PFSK-1 (cell line): Measurements from ENCODE around the gene SYT3.

ENCODE experiments used
- FOXP2 ChIP-seq: optimal IDR thresholded peaks from 2 replicates; pipeline ENCODE3; 2011; ENCODE audit warnings: borderline replicate concordance, control low read depth, inconsistent platforms; ENCODE audit not compliant: insufficient read depth; ENCODE audit errors: extremely low read length, extremely low read depth
- POLR2AphosphoS5 ChIP-seq: IDR thresholded peaks from 2 replicates; pipeline ENCODE4 v1.6.1; 2012; ENCODE audit warnings: low read depth, mild to moderate bottlenecking, control low read depth, low read length, moderate library complexity
- SIN3A ChIP-seq: IDR thresholded peaks from 2 replicates; pipeline ENCODE4 v1.6.1; 2012; ENCODE audit warnings: mild to moderate bottlenecking, low read length, moderate library complexity, borderline replicate concordance; ENCODE audit not compliant: insufficient read depth
- TAF1 ChIP-seq: IDR thresholded peaks from 2 replicates; pipeline ENCODE4 v1.6.1; 2012; ENCODE audit warnings: low read length, control low read depth, borderline replicate concordance; ENCODE audit not compliant: insufficient read depth
- TF ChIP-seq, protein P1 (sequence below), 2 experiments: IDR thresholded peaks; 2 replicates each; pipeline versions ENCODE4 v1.6.1 to v1.8.0; 2011 to 2012; ENCODE audit warnings: low read depth in 2 of 2, low read length in 2 of 2, control low read depth in 1 of 2, inconsistent platforms in 1 of 2, mild to moderate bottlenecking in 1 of 2, moderate library complexity in 1 of 2; ENCODE audit not compliant: insufficient read depth in 1 of 2

DNA sequence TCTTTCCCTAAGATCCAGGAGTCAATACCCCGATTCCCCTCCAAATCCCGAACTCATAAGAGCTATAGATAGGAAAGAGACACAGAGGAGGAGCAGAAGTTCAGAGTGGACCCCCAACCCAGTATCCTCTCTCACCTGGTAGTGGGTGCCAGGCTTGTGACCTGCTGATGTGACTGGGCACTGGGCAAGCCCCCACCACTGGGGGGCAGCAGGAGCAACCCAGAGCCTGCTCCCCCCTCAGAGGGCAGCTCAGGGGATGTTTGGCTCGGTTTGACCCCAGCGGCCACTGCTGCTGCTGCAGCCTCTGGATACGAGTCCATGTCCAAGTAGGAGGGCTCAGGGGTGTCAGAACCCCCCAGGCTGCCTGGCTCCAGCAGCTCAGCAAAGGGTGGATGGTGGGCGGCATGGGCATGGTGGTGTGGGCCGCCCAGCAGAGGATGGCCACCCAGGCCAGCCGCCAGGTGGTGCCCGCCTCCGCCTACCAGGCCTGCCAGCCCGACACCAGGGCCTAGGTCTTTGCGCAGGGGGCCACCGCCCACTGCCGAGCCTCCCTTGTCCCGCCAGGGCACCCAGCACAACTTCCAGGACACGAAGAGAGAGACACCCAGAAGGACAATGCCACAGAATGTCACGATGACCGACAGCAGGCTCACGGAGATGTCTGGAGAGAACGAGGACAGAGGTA, 7.4 kb downstream of the SYT3 start:
- TF ChIP-seq POLR2AphosphoS5 (no peak), TAF1 (no peak), SIN3A (no peak), FOXP2 (no peak)
- TF ChIP-seq, protein P1, sequence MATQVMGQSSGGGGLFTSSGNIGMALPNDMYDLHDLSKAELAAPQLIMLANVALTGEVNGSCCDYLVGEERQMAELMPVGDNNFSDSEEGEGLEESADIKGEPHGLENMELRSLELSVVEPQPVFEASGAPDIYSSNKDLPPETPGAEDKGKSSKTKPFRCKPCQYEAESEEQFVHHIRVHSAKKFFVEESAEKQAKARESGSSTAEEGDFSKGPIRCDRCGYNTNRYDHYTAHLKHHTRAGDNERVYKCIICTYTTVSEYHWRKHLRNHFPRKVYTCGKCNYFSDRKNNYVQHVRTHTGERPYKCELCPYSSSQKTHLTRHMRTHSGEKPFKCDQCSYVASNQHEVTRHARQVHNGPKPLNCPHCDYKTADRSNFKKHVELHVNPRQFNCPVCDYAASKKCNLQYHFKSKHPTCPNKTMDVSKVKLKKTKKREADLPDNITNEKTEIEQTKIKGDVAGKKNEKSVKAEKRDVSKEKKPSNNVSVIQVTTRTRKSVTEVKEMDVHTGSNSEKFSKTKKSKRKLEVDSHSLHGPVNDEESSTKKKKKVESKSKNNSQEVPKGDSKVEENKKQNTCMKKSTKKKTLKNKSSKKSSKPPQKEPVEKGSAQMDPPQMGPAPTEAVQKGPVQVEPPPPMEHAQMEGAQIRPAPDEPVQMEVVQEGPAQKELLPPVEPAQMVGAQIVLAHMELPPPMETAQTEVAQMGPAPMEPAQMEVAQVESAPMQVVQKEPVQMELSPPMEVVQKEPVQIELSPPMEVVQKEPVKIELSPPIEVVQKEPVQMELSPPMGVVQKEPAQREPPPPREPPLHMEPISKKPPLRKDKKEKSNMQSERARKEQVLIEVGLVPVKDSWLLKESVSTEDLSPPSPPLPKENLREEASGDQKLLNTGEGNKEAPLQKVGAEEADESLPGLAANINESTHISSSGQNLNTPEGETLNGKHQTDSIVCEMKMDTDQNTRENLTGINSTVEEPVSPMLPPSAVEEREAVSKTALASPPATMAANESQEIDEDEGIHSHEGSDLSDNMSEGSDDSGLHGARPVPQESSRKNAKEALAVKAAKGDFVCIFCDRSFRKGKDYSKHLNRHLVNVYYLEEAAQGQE (IDR thresholded peaks at IDR 0.05; ENCODE audit: insufficient read depth in 1 of 2, low read depth in 2 of 2, low read length in 2 of 2), result no peak
